Natural killer cell (primary cell): Measurements from ENCODE around the gene CLEC2A. TPM values are rescaled to one million over a fixed set of nuclear protein-coding genes. Genes with fewer than 3 reads are reported as not detected.

Source experiments
- ATAC-seq, 3 donors: fragments of 150-1000 bp in 2 of 3; fragments of 200-7000 bp in 1 of 3; cut with Tn5 transposase; 1 replicate in 1 of 3; 2 replicates in 2 of 3; pipeline ENCODE4 v1.10.0; 2021; ENCODE audit warnings: mild to moderate bottlenecking in 2 of 3, moderate library complexity in 2 of 3
- DNase-seq, 2 donors: peaks; one replicate each; pipeline versions ENCODE4 v3.0.0 to v3.0.0-alpha.2; 2013 to 2021; ENCODE audit warnings: mixed read lengths in 1 of 2
- H3K27ac ChIP-seq: one replicate; pipeline ENCODE4 v1.5.1; 2013; ENCODE audit warnings: mild to moderate bottlenecking, low read length
- H3K27me3 ChIP-seq: one replicate; pipeline ENCODE4 v1.6.1; 2013; ENCODE audit warnings: low read length; ENCODE audit not compliant: control insufficient read depth, insufficient read depth
- H3K36me3 ChIP-seq: one replicate; pipeline ENCODE4 v1.6.1; 2013; ENCODE audit warnings: low read length; ENCODE audit not compliant: control insufficient read depth, insufficient read depth
- H3K4me1 ChIP-seq: one replicate; pipeline ENCODE4 v1.6.1; 2013; ENCODE audit warnings: low read length; ENCODE audit not compliant: control insufficient read depth, insufficient read depth
- H3K4me3 ChIP-seq: one replicate; pipeline ENCODE4 v1.5.1; 2013; ENCODE audit warnings: low read length
- H3K9me3 ChIP-seq: one replicate; pipeline ENCODE4 v1.6.1; 2013; ENCODE audit warnings: low read length; ENCODE audit not compliant: control insufficient read depth, insufficient read depth
- H3K27ac Mint-ChIP-seq, 2 donors: one replicate each; pipeline ENCODE4 v1.8.0; 2022; ENCODE audit warnings: mild to moderate bottlenecking in 2 of 2, mixed read lengths in 2 of 2, moderate library complexity in 1 of 2
- H3K27me3 Mint-ChIP-seq, 2 donors: one replicate each; pipeline ENCODE4 v1.8.0; 2022; ENCODE audit warnings: low read depth in 2 of 2, mixed read lengths in 2 of 2
- H3K36me3 Mint-ChIP-seq: one replicate; pipeline ENCODE4 v1.8.0; 2022; ENCODE audit warnings: mixed read lengths
- H3K4me1 Mint-ChIP-seq, 2 donors: one replicate each; pipeline ENCODE4 v1.8.0; 2022; ENCODE audit warnings: mixed read lengths in 2 of 2
- H3K4me3 Mint-ChIP-seq: one replicate; pipeline ENCODE4 v1.8.0; 2022; ENCODE audit warnings: mild to moderate bottlenecking, moderate library complexity, mixed read lengths
- H3K9me3 Mint-ChIP-seq, 2 donors: one replicate each; pipeline ENCODE4 v1.8.0; 2022; ENCODE audit warnings: mixed read lengths in 2 of 2
- CTCF ChIP-seq: fragments of 200-600 bp; IDR thresholded peaks from one replicate; pipeline ENCODE4 v1.8.0; 2022; ENCODE audit warnings: antibody characterized with exemption
- WGBS: methylation state at CpG from one replicate; pipeline ENCODE4 v1.1.7; 2013; ENCODE audit warnings: missing lambda C conversion rate; ENCODE audit not compliant: insufficient coverage; 5-methylcytosine and 5-hydroxymethylcytosine counted together
- intact Hi-C: fragments of 100-400 bp; cut with micrococcal nuclease; formaldehyde crosslinking; loops from one replicate; pipeline ENCODE4 v1.14.2; 2022
- total RNA-seq, 4 donors: library from RNA; stranded (reverse); fragments of 120-200 nt in 1 of 4; gene quantifications; one replicate each; pipeline versions ENCODE4 v1.2.3 to v1.2.4, GENCODE V29; 2013 to 2022

Gene CLEC2A
- total RNA-seq, 3 donors from 2014 or later (not counting 1 experiment from before 2014, with no cell fraction given): not detected

- peak overlapping the region in 1 of 2 donors; percentile 51 for H3K27ac Mint-ChIP-seq
- no peak overlapping the region for H3K4me3 Mint-ChIP-seq
- H3K36me3 Mint-ChIP-seq: peaks cover 20% of the 10 kb centered on the region
- peaks cover 21% of the 10 kb centered on the region for H3K9me3 ChIP-seq
- whole genome bisulfite sequencing: 77% methylated on average over 6 of the region's 7 CpGs
- DNase-seq (no peak), ATAC-seq (no peak)
- H3K4me1 ChIP-seq: peaks cover 9% of the 10 kb centered on the region
- no peak overlapping the region for H3K27ac ChIP-seq
- H3K4me1 Mint-ChIP-seq: peaks cover 38 to 39% of the 10 kb centered on the region in 2 donors
- TF ChIP-seq CTCF: no peak
- intact Hi-C loops: no loop called here
- no peaks in the 10 kb centered on the region for H3K36me3 ChIP-seq
- H3K4me3 ChIP-seq: no peak overlapping the region
- no peaks in the 10 kb centered on the region for H3K27me3 ChIP-seq
- H3K27me3 Mint-ChIP-seq: no peaks in the 10 kb centered on the region
- H3K9me3 Mint-ChIP-seq: peaks cover 5 to 15% of the 10 kb centered on the region in 2 donors
Observed at GRCh38 chr12:9910716-9911421, 21.3 kb downstream of the CLEC2A start.

GRCh38 chr12:9909724-9910123, 22.4 kb downstream of the CLEC2A start:
- TF ChIP-seq CTCF: no peak
- H3K9me3 ChIP-seq: peaks cover 21% of the 10 kb centered on the region
- H3K27me3 ChIP-seq: no peaks in the 10 kb centered on the region
- H3K27ac Mint-ChIP-seq: no peak overlapping the region
- ATAC-seq (no peak), DNase-seq (no peak)
- H3K4me1 ChIP-seq: peaks cover 9% of the 10 kb centered on the region
- peaks cover 38 to 39% of the 10 kb centered on the region in 2 donors for H3K4me1 Mint-ChIP-seq
- H3K36me3 Mint-ChIP-seq: peaks cover 20% of the 10 kb centered on the region
- intact Hi-C loops: loop anchor here (5.0 kb wide), 2 partner anchors 42 to 97 kb away; partner anchors contain the start of gene CLEC2B
- peaks cover 5 to 15% of the 10 kb centered on the region in 2 donors for H3K9me3 Mint-ChIP-seq
- H3K4me3 Mint-ChIP-seq: no peak overlapping the region
- no peaks in the 10 kb centered on the region for H3K36me3 ChIP-seq
- H3K27ac ChIP-seq: no peak overlapping the region
- no peaks in the 10 kb centered on the region for H3K27me3 Mint-ChIP-seq
- H3K4me3 ChIP-seq: no peak overlapping the region

- Histone ChIP-seq H3K4me1 (peaks cover 9% of the 10 kb centered on the region), H3K27me3 (no peaks in the 10 kb centered on the region), H3K4me3 (no peak overlapping the region), H3K9me3 (peaks cover 21% of the 10 kb centered on the region), H3K27ac (no peak overlapping the region), H3K36me3 (no peaks in the 10 kb centered on the region)
- peak overlapping the region; percentile 60 to 80 for H3K27ac Mint-ChIP-seq
- no peaks in the 10 kb centered on the region for H3K27me3 Mint-ChIP-seq
- peaks cover 21% of the 10 kb centered on the region for H3K36me3 Mint-ChIP-seq
- no peak for DNase-seq
- WGBS: 90% methylated on average over 2 of the region's 4 CpGs
- no peak overlapping the region for H3K4me3 Mint-ChIP-seq
- no peak for ATAC-seq
- H3K9me3 Mint-ChIP-seq: peaks cover 5 to 15% of the 10 kb centered on the region in 2 donors
- H3K4me1 Mint-ChIP-seq: peaks cover 38 to 39% of the 10 kb centered on the region in 2 donors
- intact Hi-C loops: loop anchor here (5.0 kb wide), 2 partner anchors 41 to 96 kb away; partner anchors contain the start of gene CLEC2B
- no peak for TF ChIP-seq CTCF
Observed at GRCh38 chr12:9908350-9908749, 23.8 kb downstream of the CLEC2A start.
